GM13977 (cell line): ENCODE measurements around the gene SYN1.

Source experiments
- DNase-seq: peaks from one replicate; pipeline ENCODE4 v3.0.0; 2012; ENCODE audit warnings: low spot score
- CTCF ChIP-seq: IDR thresholded peaks from 2 replicates; pipeline ENCODE4 v1.5.1; 2012; ENCODE audit warnings: mild to moderate bottlenecking, control low read depth; ENCODE audit not compliant: insufficient read depth; ENCODE audit errors: extremely low read depth, missing control alignments
- in situ Hi-C: fragments of 300-500 bp; cut with MboI; formaldehyde crosslinking; loops from one replicate; pipeline ENCODE4 v1.12.0; 2022; ENCODE audit warnings: low sequenced_read_pairs, low pct_unique_long_range_greater_than_20kb, mixed read lengths, inconsistent platforms; ENCODE audit not compliant: unreplicated experiment

The SYN1 gene

DNA sequence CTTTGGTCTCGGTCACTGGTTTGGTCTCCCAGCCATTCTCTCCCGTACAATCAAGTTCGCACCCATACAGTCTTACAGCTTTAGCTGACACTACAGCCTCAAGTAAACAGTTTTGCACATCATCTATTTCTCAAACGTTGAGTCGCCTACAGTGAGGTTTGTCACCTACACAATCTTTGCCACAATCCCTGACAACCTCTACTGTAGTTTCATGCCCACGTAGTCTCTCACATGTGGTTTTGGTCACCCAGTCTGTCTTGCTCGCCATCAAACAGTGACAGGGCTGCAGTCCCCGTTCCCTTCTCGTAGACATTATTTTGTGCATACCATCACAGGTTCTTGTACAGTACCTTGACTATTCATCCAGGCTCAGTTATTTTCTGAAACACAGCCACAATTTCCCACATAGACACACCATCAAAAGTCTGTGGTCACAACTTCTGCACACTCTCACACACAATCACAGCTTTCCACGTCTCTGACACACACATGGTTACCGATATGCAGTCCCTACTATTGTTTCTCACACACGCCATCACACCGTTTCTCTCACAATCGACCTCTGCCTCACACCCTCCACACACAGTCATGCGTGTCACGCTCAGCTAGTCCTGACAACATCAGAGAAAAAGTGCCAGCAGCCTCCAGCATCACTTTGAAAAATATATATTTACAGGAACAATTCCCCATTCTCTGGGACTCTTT lies 15.4 kb upstream of the SYN1 start:
- DNase-seq: no peak
- TF ChIP-seq CTCF: no peak

DNA sequence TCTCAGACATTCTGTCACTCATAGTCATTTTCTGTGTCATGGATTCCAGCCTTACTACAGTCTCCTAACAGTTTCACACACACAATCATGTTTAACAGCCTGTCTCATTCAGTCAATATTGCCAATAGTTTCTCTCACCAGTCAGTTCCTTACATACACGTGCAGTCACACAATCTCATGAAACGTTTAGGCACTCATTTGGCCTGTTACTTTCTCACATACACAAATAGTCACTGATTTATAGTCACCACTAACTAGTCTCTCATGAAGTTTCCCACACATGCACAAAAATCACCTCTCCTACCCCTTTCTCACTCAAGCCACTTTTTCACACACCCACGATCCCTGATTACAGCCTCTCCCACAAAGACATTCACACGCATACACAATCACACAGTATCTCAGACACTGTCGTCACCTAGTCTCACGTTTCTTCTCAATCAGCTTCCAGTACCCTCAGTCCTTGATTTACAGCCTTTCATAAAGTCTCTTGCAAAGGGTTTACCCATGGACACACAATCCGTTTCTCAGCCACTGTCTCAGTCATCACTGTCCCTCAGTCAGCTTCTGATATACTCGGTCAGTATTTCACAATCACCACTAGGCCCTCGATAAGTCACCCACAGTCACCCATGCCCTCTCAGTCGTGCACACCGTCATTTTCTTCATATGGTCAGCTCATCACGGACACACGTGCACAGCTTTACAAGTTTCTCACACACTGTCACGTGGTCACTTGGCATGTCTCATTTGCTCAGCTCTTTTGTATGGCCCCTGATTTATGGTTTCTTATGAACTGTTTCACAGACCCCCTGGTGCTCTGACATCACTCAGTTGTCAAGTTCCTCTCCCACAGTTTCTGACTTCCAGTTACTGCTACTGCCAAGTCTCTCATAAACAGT lies 14.3 kb upstream of the SYN1 start:
- TF ChIP-seq CTCF: no peak
- DNase-seq: no peak
- in situ Hi-C loops: no loop called here

More for the DNA sequence above, 15.4 kb upstream of the SYN1 start:
- in situ Hi-C loops: no loop called here

DNA sequence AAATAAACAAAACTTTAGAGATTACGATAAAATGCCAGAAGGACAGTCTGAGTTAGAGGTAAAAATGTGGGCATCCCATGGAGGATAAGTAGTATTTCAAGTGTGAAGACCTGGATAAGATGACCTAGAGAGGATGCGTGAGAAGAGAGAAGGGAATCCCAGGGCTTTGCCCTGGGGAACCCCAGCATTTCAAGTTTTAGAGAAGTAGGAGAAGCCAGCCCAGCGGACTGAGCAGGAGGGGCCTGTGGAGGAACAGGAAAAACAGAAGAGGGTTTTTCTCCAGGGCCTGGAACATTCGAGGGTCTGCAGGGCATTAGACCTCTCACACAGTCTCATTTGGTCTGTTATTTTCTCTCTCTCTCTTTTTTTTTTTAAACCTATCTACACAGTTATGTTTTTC lies 13.0 kb upstream of the SYN1 start:
- no peak for TF ChIP-seq CTCF
- in situ Hi-C loops: no loop called here
- DNase-seq: no peak

- no peak for DNase-seq
- no peak for TF ChIP-seq CTCF
- in situ Hi-C loops: no loop called here
Measured at GRCh38 chrX:47631676-47632075, 12.0 kb upstream of the SYN1 start.

GRCh38 chrX:47629419-47630200 lies 10.0 kb upstream of the SYN1 start, which contains the start of gene CFP:
TSS of gene CFP (minus strand) at chrX:47629930. CDS start at chrX:47629844, 86 bp downstream.
- in situ Hi-C loops: no loop called here
- no peak for TF ChIP-seq CTCF
- DNase-seq: no peak

GRCh38 chrX:47628982-47629381 lies 9.3 kb upstream of the SYN1 start:
- in situ Hi-C loops: no loop called here

More at GRCh38 chrX:47628982-47629381, 9.3 kb upstream of the SYN1 start:
- no peak for DNase-seq
- TF ChIP-seq CTCF: peak; percentile 28
